KOPT-K1 (cell line): ENCODE data around the gene NDUFS8.

ENCODE experiments used
- H3K27ac ChIP-seq: fragments of 200-600 bp; sonication (generic); 2 replicates; pipeline ENCODE4 v1.5.1; 2016; ENCODE audit warnings: antibody characterized with exemption, mild to moderate bottlenecking, low read depth, low read length; ENCODE audit not compliant: poor library complexity, severe bottlenecking
- H3K36me3 ChIP-seq: fragments of 200-600 bp; sonication (generic); 2 replicates; pipeline ENCODE4 v1.5.1; 2017; ENCODE audit warnings: antibody characterized with exemption, mild to moderate bottlenecking, low read length, moderate library complexity; ENCODE audit not compliant: insufficient read depth
- H3K9me3 ChIP-seq: fragments of 200-600 bp; sonication (generic); 2 replicates; pipeline ENCODE4 v1.5.1; 2017; ENCODE audit warnings: antibody characterized with exemption, low read length, mild to moderate bottlenecking; ENCODE audit not compliant: insufficient read depth, poor library complexity, severe bottlenecking

The NDUFS8 gene

GRCh38 chr11:68010090-68011041, 20.1 kb upstream of the NDUFS8 start, which contains the start of gene ALDH3B1:
Gene ALDH3B1, plus strand, starts transcription at chr11:68010327. Its CDS starts 4,971 bp downstream, at chr11:68015298.
- H3K27ac ChIP-seq = no peak within 1 kb of the TSS
- no peaks in the 10 kb centered on the region for H3K36me3 ChIP-seq
- no peaks in the 10 kb centered on the region for H3K9me3 ChIP-seq

DNA sequence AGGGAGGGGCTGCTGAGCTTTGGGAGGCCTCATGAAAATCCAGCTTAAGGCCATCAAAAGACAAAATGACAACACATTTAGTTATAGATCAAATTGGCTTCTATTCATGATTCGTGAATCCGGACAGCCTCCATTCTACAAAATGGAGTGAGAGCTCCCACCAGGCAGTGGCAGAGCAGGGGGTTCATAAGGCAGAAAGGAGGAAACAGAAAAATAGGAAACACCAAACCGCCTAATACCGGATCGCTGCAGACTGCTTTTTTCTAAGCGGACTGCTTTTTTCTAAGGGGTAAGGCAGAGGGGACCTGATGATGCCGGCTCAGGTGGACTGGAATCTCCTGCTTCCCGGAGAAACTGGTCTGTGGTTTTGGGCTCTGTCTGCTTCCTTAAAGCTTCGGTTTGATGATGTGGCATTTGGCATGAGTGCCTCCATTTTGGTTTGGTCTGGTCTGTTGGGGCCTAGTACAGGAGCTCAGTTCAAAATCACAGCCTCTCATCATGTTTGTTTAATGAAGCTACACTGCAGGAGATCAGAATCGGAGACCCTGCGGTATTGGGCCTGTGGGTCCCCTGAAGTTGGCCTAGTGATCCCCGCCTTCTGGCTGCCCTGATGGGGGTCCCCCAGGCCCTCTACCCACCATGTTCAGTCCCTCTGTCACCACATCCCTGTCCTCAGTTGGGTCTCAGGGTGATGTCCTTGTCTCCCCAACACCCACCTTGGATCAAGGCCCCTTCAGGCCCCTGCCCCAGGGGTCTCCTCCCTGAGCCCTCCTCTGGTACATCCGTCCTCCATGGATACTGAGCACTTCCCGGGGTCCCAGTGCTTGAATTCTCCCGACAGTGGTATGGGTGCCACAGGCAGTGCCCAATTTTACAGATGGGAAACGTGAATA, 19.2 kb upstream of the NDUFS8 start:
- Histone ChIP-seq H3K27ac (no peak overlapping the region), H3K36me3 (no peaks in the 10 kb centered on the region), H3K9me3 (no peaks in the 10 kb centered on the region)

- H3K9me3 ChIP-seq = no peaks in the 10 kb centered on the region
- H3K36me3 ChIP-seq = no peaks in the 10 kb centered on the region
- H3K27ac ChIP-seq = no peak overlapping the region
Observed at GRCh38 chr11:68012044-68012842, 18.2 kb upstream of the NDUFS8 start.

DNA sequence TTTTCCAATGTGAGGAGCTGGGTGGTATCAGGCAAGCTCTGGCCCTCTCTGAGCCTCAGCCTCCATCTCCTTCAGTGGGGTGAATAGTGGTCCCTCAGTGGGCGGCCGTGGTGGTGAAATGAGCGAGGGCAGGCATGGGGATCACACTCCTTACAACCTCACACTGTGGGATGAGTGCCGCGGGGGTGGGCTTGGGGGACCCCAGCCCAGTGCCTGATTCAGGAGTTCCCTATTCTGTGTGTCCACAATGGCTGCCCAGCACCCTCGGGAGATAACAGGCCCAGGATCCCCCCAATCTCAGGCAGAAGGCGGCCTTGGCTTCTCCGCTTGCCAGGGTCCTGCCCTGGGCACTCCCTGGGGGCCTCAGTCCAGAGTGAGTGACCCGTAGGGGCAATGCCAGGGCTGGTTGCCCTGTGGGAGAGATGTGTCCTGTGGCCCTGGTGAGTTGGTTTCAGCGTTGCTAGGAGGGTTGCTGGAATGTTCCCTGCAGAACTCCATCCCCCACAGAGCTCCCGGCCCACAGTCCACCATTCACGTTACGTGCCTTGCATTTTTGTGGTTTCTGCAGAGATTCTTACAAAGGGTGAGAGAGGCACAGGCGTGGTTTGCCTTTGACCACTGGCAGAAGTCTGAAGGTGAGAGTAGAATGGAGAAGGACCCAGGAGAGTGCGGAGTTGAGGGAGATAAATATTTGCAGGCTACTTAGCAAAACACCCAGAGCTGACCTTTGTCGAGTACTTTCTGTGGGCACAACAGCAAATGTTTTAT, 17.5 kb upstream of the NDUFS8 start:
- Histone ChIP-seq H3K27ac (no peak overlapping the region), H3K36me3 (no peaks in the 10 kb centered on the region), H3K9me3 (no peaks in the 10 kb centered on the region)

- Histone ChIP-seq H3K9me3 (no peaks in the 10 kb centered on the region), H3K36me3 (no peaks in the 10 kb centered on the region), H3K27ac (no peak overlapping the region)
Observed at GRCh38 chr11:68013611-68014156, 16.8 kb upstream of the NDUFS8 start.

GRCh38 chr11:68014157-68014946, 16.1 kb upstream of the NDUFS8 start:
- Histone ChIP-seq H3K27ac (no peak overlapping the region), H3K36me3 (no peaks in the 10 kb centered on the region), H3K9me3 (no peaks in the 10 kb centered on the region)

DNA sequence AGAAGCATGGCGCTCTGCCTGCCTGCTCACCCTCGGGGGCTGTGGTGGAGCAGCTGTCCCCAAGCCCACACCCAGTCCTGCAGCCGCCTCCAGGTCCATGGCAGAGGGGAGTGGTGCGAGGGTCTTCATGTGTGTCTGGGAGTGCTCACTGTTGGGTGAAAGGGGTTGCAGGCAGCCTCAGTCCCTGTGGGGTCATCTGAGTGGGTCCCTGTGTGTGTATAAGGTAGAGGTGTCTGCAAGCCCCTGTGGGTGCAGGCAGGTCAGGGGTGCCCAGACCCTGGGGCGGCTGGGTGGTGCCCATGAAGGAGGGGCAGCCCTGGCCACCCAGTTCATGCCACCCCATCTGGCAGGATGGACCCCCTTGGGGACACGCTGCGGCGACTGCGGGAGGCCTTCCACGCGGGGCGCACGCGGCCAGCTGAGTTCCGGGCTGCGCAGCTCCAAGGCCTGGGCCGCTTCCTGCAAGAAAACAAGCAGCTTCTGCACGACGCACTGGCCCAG, 15.5 kb upstream of the NDUFS8 start:
- no peaks in the 10 kb centered on the region for H3K9me3 ChIP-seq
- H3K27ac ChIP-seq = no peak overlapping the region
- H3K36me3 ChIP-seq = no peaks in the 10 kb centered on the region

DNA sequence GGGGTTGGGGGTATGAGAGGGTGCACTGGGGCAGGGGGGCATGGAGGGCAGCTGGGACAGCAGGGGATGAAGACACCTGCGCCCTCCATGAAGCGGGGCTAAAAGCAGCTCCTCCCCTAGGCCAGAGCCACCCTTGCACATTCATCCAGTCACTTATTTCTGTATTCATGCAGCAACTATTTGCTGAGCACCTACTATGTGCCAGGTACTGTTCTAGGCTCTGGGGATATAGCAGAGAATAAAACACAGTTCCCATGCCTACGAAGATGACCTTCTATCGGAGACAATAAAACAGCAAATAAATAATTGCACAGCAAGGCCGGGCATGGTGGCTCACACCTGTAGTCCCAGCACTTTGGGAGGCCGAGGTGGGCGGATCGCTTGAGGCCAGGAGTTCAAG, 15.0 kb upstream of the NDUFS8 start:
- H3K9me3 ChIP-seq = no peaks in the 10 kb centered on the region
- H3K36me3 ChIP-seq = no peaks in the 10 kb centered on the region
- H3K27ac ChIP-seq = no peak overlapping the region

DNA sequence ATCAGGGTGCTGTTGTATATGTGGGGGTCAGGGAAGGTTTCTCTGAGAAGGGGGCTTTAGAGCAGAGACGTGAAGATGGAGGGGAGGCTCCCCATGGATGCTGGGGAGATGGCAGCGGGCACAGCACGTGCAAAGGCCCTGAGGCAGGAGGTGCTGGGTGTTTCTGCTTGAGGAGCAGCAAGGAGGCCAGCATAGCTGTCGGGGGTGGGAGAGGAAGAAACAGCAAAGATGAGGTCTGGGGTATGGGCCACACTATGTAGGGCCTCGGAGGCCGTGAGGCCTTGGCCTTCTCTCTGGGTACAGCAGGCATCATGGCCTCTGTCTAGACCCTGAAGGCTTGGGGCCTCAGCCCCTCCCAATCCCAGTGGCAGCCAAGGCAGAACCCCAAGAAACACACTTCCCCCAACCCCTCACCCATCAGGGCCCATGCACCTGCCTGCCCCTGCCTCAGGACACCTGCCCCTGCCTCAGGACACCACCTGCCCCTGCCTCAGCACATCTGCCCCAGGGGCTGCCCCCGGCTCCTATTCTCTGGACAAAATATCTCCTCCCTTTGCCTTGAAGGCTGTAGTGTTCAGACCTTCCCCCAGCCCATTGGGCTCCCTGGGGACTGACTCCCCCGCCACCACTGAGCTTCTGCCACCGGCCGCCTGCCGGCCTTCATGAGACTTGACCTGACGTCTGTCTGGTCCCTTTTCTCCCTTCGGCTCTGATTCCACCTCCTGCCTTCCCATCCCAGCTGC, 14.1 kb upstream of the NDUFS8 start:
- Histone ChIP-seq H3K27ac (no peak overlapping the region), H3K9me3 (no peaks in the 10 kb centered on the region), H3K36me3 (no peaks in the 10 kb centered on the region)

DNA sequence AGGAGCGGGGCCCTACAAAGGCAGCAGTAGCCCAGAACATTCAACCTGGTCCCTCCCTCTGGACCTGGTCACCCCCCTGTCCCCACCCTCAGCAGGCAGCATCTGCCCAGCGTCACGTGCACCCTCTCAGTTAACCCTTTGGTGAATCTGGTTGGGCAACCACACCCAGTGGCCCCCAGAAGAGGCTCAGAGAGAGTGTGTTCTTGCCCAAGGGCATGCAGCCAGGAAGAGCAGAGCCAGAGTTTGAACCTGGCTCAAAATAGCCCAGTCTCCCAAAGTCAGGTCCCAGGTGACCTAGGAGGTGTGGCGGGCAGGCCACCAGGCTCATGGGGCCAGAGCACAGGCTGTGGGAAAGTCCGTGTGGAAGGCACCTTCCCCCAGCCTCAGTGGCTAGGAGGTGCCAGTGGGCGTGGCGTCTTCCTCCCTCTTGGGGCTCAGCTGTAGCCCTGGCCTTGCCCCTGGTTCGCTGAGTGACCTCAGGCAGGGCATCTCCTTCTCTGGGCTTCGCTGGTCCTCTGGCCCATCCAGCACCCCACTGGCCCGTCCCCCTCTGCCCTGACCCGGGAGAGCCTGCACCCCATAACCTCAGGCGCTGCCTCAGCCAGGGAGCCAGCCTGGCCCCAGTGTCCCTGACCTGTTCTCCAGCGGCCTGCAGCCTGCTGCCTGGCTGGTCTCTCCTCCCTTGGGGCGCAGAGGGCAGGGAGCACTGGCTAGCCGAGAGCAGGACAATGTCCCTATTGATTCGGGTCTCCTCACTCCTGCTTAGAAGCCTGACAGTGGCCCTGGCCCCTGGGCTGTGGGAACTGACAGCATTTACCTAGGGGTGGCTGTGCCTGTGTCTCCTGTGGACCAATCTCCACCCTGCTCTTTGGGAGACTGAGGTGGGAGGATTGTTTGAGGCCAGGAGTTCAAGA, 13.3 kb upstream of the NDUFS8 start:
- Histone ChIP-seq H3K9me3 (no peaks in the 10 kb centered on the region), H3K27ac (no peak overlapping the region), H3K36me3 (no peaks in the 10 kb centered on the region)

GRCh38 chr11:68017980-68018729, 12.3 kb upstream of the NDUFS8 start:
- Histone ChIP-seq H3K27ac (no peak overlapping the region), H3K9me3 (no peaks in the 10 kb centered on the region), H3K36me3 (no peaks in the 10 kb centered on the region)
